GM21528 (cell line): ENCODE measurements around the gene TADA1.
"Not testable (repeated sequence)": the region's sequence is repeated elsewhere in the genome, so short reads cannot be mapped to it uniquely, and the experiment has no call there.

ENCODE experiments used
- ATAC-seq: cut with Tn5 transposase; IDR thresholded peaks from one replicate; pipeline ENCODE4 v1.9.1; 2021; ENCODE audit warnings: mild to moderate bottlenecking, moderate library complexity; ENCODE audit not compliant: unreplicated experiment, low FRiP score

Gene TADA1

DNA sequence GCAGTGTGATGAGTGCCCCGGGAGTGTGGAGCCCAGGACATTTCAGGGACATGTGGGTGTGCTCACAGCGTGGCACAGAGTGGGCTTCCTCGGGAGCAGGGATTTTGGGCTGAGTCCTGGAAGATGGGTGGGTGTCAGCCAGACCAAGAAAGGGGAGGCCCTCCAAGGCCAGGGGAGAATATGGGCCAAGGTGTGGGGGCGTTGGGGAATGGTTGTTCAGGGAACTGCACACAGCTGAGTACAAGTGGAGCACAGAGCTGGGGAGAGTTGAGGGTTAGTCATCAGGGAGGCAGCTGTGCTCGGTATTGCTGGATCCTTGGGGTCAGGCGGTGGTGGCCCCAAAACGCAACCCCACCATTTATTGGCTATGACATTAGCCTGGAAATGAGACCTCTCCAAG lies 31.3 kb downstream of the TADA1 start:
- ATAC-seq: no peak

DNA sequence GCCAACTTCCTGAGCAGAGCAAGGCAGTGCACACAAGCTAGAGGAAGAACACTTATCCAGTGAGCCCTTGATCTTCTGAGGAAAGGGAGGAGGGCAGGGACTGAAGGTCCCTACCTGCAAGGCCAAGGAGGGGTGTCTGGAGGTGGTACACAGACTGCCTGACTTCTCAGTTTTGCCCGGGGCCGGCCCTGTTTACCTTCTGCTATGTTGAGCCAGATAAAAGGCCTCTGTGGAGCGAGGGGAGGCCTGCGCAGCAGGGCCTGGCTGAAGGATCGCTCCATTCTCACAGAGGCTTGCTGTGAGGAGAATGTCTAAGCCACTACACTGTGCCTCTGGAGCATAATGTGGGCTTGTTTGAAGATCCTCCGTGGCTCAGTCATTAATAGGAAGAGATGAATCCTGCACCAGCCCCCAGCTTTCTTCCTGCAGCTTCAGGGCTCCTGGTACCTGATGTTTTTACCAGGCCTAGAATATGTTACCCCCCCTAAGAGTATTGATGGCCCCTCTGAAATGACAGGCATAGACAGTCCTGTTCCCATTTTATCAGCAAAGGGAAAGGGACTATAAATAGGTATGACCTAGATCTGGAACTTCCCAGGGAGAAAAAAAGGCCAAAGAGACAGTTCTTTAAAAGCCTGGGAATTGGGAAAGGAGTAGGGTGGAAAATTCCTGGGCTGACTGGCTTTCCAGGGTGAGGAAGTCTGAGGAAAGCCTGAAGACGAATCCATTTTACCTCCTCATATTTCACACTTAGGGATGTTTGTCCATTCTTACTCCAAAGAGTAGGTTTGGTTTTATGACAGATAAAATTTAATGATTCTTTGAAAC lies 32.1 kb downstream of the TADA1 start:
- no peak for ATAC-seq

DNA sequence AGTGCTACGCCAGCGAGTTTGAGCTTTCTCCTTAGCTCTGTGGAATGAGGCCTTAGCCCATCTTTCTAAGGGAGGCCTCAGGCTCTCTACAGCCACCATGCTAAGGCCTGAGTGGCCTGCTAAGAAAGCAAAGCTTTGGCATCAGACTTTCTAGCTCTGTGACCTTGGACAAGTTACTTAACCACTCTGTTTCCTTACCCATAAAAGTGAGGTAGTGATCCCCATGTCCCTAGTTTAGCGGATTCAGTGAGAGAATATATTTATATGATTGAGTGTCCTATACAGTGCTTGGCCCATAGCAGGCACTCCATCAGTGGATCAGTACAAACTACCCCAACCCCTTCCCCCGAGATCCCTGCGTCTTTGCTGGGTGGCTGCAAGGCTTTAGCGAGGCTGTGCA lies 32.7 kb downstream of the TADA1 start:
- no peak for ATAC-seq

DNA sequence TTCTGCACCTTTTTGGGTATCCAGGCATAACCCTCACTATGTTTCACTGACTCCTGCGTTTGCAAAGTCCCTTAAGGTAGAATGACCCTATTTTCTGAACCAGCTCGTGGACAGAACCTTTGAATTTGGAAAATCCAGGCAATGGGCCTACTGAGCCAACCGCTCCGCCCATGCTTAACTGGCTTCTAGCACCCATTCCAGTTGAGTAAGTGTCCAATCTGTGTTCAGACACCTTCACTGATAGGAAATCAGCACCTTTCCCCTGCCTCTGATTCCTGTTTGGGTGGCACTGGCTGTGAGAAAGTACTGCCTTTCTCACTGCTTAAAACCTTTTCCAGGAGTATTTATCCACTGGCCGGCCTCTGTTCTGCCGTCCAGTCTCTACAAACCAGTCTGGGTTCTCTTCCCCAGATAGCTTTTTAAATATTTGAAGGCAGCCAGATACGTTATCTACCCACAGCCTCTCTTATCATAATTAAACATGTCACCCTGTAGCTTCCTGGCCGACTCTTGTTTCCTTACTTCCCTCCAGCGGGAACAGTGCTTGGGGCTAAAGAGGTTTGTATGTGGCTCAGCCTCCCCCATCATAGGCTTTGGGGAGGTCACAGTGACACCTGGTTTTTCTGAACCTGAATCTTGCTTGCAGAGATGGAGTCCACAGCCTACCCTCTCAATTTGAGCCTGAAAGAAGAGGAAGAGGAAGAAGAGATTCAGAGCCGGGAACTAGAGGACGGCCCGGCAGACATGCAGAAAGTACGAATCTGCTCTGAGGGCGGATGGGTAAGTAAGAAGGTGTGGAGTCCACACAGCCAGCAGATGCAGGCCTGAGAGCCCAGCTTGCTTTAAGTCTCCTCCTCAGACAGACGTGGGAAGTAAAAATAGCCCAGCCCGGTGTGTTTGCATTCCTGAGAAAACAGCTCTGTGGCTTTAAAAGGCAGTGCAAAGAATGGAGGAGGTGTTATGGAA lies 35.5 kb downstream of the TADA1 start:
- no peak for ATAC-seq

DNA sequence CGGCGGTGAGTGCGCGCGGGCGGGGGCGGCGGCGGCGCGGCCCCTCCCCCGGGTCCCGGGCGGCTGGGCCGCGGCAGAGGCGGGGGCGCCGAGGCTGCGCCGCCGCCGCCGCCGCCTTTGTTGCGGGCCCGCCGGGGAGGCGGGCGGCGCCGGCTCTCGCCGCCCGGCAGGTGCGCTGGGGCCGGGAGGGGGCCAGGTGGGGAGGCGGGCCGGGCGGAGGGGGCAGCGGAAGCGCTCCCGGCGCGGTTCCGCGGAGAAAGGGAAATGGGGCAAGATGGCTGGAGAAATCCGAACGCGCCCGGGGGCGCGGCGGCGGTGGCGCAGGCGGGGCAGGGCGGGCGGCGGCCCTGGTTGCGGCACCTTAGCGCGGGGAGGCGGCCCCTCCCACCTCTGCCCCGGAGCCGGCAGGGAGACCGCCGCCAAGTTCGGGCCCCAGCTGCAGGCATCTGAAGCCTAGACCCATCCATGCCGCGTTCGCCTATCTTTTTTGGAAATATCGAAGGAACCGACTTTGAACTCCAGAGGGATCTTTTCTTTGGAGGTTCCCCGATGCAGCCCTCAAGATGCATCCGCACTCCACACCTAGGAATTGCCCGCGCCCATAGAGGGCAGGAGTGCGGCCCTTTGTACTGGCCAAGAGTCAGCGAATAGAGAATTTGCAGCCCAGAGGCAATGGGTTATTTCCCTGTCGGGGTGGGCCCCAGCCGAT lies 36.3 kb downstream of the TADA1 start:
- ATAC-seq: peak; percentile 42

DNA sequence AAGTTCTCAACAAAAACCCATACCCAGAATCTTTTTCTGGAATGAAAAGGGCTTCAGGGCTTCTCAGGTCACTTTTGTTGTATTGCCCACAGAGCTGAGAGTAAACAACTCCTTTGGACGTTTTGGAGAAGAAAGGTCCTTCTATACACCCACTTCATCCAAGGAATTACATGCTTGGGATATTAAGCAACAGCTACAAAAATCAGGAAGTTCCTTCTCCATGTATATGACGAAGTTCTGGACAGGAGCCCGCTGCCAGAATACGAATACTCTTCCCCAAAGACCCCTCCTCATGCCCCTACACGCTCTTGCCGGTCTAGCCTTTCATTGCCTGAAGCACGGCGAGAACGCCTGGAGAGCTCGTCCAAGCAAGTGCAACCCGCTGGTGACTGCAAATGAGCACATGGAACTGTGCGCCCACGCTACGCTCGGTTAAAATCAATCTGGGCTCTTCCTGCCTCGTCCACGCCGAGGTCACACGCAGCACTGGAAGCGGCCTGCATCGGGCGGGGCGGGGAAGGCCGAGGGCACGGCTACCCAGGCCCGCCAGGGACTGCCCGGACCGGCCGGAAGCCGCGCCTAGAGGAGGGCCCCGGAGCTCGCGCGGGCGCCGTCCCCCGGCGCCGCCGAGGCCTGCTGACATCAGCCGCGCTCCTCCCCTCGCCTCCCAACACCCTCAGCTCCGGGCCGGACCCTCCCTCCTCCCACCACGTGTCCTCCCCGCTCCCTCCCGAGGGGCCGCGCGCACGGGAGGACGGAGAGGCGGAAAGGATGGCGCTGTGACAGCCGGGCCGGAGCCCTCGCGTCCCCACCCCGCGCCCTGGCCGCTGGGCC lies 37.1 kb downstream of the TADA1 start, which contains the start of gene POGK:
POGK (plus strand) TSS at position 710 of the 834 bp plus-strand sequence. CDS start 1,482 bp downstream, outside the sequence.
- peak; percentile 96 for ATAC-seq

DNA sequence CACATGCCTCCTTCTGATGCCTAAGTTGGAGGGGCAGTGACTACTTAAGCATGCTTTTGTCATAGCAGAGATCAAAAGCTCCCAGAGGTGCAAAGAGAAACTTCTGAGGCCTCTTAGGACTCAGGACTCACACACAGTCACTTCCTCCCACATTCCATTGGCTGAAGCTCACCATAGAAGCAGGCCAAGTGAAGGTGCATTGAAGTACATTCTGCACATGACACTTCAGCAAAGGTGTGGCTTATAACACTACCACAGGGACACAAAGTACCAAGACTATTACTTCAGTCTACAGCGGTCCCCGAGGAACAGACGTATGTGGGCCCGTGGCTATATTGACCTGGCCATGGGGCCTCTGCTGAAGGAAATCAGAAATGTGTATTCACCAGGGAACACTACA lies 39.3 kb downstream of the TADA1 start:
- no peak for ATAC-seq

DNA sequence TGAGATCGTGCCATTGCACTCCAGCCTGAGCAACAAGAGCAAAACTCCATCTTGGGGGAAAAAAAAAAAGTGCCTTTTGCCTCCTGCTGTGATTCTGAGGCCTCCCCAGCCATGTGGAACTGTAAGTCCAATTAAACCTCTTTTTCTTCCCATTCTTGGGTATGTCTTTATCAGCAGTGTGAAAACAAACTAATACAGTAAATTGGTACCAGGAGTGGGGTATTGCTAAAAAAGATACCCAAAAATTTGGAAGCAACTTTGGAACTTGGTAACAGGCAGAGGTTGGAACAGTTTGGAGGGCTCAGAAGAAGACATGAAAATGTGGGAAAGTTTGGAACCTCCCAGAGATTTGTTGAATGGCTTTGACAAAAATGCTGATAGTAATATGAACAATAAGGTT lies 46.3 kb downstream of the TADA1 start:
- ATAC-seq: not testable (repeated sequence)

DNA sequence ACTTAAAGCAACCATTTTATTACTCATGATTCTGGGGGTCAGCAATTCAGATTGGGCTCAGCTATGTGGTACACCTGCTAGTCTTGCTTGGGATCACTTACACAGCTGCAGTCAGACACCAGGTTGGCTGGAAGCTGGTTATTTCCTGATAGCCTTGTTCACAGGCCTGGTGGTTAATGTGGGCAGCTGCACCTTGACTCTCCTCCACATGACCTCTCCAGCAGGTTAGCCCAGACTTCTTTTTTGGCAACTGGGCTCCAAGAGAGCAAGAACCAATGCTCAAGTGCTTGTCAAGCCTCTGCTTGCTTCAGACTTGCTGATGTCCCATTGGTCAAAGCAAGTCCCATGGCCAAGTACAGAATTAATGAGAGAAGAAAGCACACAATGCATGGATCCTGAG lies 48.6 kb downstream of the TADA1 start:
- no peak for ATAC-seq

DNA sequence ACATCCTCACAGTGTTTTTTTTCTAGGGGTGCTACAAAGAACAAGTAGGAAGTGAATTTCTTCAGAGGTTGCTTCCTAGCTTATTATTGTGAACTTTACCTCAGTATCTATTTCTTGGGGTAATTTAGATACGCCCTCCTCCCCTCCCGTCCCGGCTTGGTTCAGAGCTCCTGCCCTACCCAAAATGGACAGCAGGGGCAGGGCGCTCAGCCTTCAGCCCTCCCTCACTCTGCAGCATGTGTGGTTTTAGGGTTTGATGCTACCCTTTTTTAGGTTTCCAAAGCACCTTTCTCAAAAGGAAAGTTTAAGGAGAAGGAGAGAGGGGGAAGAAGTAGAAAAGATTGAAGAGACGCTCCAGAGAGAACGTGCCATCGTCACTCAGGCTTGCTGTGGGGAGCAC lies 53.7 kb downstream of the TADA1 start:
- no peak for ATAC-seq

DNA sequence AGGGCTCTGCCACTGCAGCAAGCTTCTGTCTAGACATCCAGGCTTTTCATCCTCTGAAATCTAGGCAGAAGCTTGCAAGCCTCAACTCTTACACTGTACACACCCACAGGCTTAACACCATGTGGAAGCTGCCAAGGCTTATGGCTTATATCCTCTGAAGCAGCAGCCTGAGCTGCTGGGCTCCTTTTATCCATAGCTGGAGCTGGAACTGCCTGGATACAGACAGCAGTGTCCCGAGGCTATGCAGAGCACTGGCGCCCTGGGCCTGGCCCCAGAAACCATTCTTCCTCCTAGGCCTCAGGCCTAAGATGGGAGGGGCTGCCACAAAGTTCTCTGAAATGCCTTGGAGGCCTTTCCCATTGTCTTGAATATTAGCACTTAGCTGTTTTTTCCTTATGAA lies 56.1 kb downstream of the TADA1 start:
- ATAC-seq: no peak

DNA sequence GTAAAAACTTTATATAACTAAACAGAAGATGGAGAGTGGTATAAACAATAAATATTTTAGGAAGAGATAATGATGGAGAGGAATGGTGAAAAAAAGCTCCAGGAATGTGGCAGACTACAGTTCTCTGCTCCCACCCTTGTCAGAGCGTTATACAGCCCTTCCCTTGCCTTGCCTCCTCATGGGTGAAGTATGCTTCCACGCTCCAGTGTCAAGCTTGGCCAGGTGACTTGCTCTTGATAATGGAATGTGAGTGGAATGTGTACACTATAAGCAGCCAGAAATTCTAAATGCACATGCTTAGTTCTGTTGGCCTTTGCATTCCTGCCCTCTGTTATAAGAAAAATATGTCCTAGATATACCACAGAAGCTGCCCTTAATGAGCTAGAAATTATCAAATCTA lies 61.5 kb downstream of the TADA1 start:
- no peak for ATAC-seq

DNA sequence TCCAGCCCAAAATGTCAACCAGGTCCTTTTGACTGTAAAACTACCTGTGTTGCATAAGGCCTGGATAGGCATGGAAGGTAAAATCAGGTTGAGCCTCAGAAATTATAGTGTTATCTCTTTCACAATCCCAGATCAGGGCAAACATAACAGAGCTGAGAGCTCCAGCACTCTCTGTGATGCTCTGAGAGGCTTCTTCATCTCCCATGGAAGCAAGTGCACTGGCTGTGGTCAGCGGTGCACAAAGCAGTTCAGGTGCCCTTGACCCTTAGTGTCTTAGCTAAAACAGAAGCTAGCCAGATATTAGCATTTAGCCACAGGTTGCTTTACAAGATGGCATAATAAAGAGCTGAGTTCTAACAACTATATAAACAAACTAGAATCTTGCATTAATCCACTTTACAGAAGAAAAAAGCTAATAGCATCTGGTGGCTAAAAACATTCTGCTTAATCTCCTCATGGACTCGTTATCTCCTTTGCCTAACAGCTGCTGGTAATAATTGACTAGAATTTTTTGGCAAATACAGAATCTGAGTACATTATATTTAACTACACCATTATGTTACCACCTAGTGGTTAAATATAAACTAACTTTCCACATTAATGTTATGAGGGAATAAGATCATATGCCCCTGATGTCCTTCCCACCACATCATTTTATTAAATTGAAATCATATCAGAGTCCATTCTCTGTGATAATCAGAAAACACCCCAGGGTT lies 62.4 kb downstream of the TADA1 start:
- no peak for ATAC-seq

DNA sequence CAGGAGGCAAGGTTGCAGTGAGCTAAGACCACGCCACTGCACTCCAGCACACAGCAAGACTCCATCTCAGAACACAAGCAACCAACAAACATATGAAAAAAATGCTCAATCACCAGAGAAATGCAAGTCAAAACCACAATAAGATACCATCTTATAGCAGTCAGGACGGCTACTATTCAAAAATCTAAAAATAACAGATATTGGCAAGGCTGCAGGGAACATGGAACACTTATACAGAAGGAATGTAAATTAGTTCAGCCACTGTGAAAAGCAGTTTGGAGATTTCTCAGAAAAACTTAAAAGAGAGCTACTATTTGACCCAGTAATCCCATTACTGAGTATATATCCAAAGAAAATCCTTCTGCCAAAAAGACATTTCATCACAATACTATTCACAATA lies 64.4 kb downstream of the TADA1 start:
- ATAC-seq: no peak

DNA sequence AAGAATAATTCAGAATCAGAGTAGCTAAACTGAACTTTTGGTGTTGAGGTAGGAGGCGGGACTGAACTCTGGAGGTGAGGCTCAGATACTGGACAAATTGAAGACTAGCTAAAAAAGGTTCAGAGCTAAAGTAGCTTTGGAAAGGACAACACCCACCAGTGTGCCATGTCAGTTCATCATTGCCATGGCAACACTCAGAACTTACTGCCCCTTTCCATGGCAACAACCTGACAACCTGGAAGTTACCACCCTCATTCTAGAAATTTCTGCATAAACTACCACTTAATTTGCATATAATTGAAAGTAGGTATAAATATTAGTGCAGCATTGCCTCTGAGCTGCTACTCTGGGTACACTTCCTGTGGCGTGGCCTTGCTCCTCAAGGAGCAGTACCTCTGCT lies 67.1 kb downstream of the TADA1 start:
- ATAC-seq: no peak
